OCI-LY7 (cell line): ENCODE data around the gene KCNMB2. TPM values are rescaled to one million over a fixed set of nuclear protein-coding genes. Genes with fewer than 3 reads are reported as not detected.

Experiments used
- BruUV-seq: library from RNA; stranded (reverse); fragments of 400-500 nt; replicated peaks from 2 replicates; lab custom pipeline; 2021; lab: Mats Ljungman, UMichigan
- CTCF ChIA-PET: fragments of 300-600 bp; sonication (Branson Sonifier 250); formaldehyde crosslinking; loops from one replicate; lab custom pipeline; 2022; ENCODE audit warnings: antibody characterized with exemption; ENCODE audit not compliant: unreplicated experiment; lab: Charles Lee
- POLR2A ChIA-PET: fragments of 300-600 bp; sonication (Branson Sonifier 250); formaldehyde crosslinking; loops from one replicate; lab custom pipeline; 2022; ENCODE audit warnings: antibody characterized with exemption; lab: Charles Lee
- DNase-seq: peaks from one replicate; pipeline ENCODE4 v3.0.0-alpha.2; 2015; ENCODE audit warnings: low spot score
- H2AFZ ChIP-seq: fragments of 200-600 bp; sonication (generic), shearing (Covaris generic); 2 replicates; pipeline ENCODE4 v1.6.1; 2014; ENCODE audit warnings: mild to moderate bottlenecking, antibody characterized with exemption, low read length, moderate library complexity
- H3K27ac ChIP-seq: fragments of 200-600 bp; sonication (generic); 2 replicates; pipeline ENCODE4 v1.5.1; 2014; ENCODE audit warnings: mixed run types, low read depth, mild to moderate bottlenecking, moderate library complexity, low read length, inconsistent platforms; ENCODE audit not compliant: poor library complexity, severe bottlenecking
- H3K36me3 ChIP-seq: fragments of 200-600 bp; sonication (generic); 2 replicates; pipeline ENCODE4 v1.6.1; 2014; ENCODE audit warnings: mild to moderate bottlenecking, antibody characterized with exemption, low read length, moderate library complexity, mixed read lengths; ENCODE audit not compliant: insufficient read depth
- H3K4me1 ChIP-seq: fragments of 200-600 bp; sonication (generic); 2 replicates; pipeline ENCODE4 v1.5.1; 2014; ENCODE audit warnings: mild to moderate bottlenecking, low read length; ENCODE audit not compliant: insufficient read depth, poor library complexity, severe bottlenecking
- H3K4me2 ChIP-seq: fragments of 200-600 bp; sonication (generic); 2 replicates; pipeline ENCODE4 v1.6.1; 2014; ENCODE audit warnings: mild to moderate bottlenecking, low read length
- H3K4me3 ChIP-seq: fragments of 200-600 bp; sonication (generic); 2 replicates; pipeline ENCODE4 v1.5.1; 2014; ENCODE audit warnings: mild to moderate bottlenecking, low read depth, low read length; ENCODE audit not compliant: poor library complexity, severe bottlenecking
- H3K79me2 ChIP-seq: fragments of 200-600 bp; sonication (generic); 2 replicates; pipeline ENCODE4 v1.6.1; 2016; ENCODE audit warnings: low read depth, mild to moderate bottlenecking, low read length, moderate library complexity, mixed read lengths; ENCODE audit not compliant: insufficient read depth
- H3K9me2 ChIP-seq: fragments of 200-600 bp; sonication (generic); 2 replicates; pipeline ENCODE4 v1.6.1; 2016; ENCODE audit warnings: mild to moderate bottlenecking, low read length, mixed read lengths; ENCODE audit not compliant: insufficient read depth
- H3K9me3 ChIP-seq: fragments of 200-600 bp; sonication (generic); 2 replicates; pipeline ENCODE4 v1.6.1; 2014; ENCODE audit warnings: mild to moderate bottlenecking, mixed run types, low read length, mixed read lengths
- H4K20me1 ChIP-seq: fragments of 200-600 bp; sonication (generic); 2 replicates; pipeline ENCODE4 v1.6.1; 2014; ENCODE audit warnings: mild to moderate bottlenecking, antibody characterized with exemption, low read length, moderate library complexity, mixed read lengths; ENCODE audit not compliant: insufficient read depth
- EZH2phosphoT487 ChIP-seq: fragments of 200-600 bp; sonication (generic); IDR thresholded peaks from 2 replicates; pipeline ENCODE4 v1.6.1; 2018; ENCODE audit warnings: low read depth, borderline replicate concordance, mild to moderate bottlenecking, mixed run types, antibody characterized with exemption, low read length, moderate library complexity, mixed read lengths
- intact Hi-C: fragments of 100-400 bp; cut with micrococcal nuclease; formaldehyde crosslinking; loops from one replicate; pipeline ENCODE4 v1.10.0; 2022; ENCODE audit not compliant: unreplicated experiment
- total RNA-seq, 2 experiments: library from RNA; depleted of rRNA in 1 of 2; stranded (reverse); fragments of >200 nt in 1 of 2; shearing (Covaris generic) in 1 of 2; gene quantifications; 2 replicates each; pipeline ENCODE4 v1.2.3, GENCODE V29; 2014 to 2022
- TF ChIP-seq, protein P1 (sequence below): fragments of 200-600 bp; sonication (generic); conservative IDR thresholded peaks from 2 replicates; pipeline ENCODE4 v1.5.1; 2014; ENCODE audit warnings: mild to moderate bottlenecking, antibody characterized with exemption, low read length, moderate library complexity, mixed read lengths

Gene KCNMB2
- total RNA-seq, 2 experiments from 2014 or later = not detected

DNA sequence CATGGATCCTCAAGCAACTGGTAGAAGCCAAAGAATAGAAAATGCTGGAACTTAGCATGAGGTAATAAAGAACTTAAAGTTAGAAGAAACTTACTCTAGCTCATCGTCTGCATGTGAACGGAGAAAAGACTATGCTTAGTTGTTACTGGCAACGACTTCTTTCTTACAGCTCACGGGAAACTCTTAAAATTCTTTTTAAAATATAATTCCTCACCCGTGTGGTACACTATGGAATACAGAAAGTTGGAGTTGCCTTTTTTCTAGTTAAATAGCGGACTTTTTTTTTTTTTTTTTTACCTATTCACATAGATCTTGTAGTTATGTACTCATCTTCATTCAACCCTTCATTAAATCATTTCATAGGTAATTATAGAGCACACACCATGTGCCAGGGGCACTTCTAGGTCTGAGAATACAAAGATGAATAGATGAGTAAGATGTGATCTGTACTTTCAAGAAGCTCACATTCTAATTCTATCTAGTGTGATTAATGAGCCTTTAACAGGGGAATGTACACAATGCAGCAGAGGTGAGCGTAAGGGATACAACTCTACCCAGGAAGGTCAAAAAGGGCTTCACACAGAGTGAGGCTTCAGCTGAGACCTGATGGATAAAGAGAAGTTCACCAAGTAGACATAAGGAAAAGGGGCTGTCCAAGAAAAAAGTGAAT is 18.4 kb upstream of the KCNMB2 start:
- H3K4me2 ChIP-seq = no peak overlapping the region
- TF ChIP-seq, protein P1, sequence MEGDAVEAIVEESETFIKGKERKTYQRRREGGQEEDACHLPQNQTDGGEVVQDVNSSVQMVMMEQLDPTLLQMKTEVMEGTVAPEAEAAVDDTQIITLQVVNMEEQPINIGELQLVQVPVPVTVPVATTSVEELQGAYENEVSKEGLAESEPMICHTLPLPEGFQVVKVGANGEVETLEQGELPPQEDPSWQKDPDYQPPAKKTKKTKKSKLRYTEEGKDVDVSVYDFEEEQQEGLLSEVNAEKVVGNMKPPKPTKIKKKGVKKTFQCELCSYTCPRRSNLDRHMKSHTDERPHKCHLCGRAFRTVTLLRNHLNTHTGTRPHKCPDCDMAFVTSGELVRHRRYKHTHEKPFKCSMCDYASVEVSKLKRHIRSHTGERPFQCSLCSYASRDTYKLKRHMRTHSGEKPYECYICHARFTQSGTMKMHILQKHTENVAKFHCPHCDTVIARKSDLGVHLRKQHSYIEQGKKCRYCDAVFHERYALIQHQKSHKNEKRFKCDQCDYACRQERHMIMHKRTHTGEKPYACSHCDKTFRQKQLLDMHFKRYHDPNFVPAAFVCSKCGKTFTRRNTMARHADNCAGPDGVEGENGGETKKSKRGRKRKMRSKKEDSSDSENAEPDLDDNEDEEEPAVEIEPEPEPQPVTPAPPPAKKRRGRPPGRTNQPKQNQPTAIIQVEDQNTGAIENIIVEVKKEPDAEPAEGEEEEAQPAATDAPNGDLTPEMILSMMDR = no peak
- TF ChIP-seq EZH2phosphoT487 = no peak
- no peaks in the 10 kb centered on the region for H3K36me3 ChIP-seq
- H2AFZ ChIP-seq = no peak overlapping the region
- ChIA-PET POLR2A (interaction anchor here (0.6 to 0.9 kb wide), 5 partner anchors 32 to 1059 kb away, joined by 3 to 6 read pairs (median 4); no protein-coding TSS in a partner anchor), CTCF (no interaction called here)
- no peaks in the 10 kb centered on the region for H3K9me2 ChIP-seq
- H3K9me3 ChIP-seq = no peaks in the 10 kb centered on the region
- no peaks in the 10 kb centered on the region for H3K4me1 ChIP-seq
- H4K20me1 ChIP-seq = no peaks in the 10 kb centered on the region
- no peak for DNase-seq
- intact Hi-C loops = loop anchor here (5.0 kb wide), 1 partner anchor 450 kb away; no protein-coding TSS in a partner anchor
- H3K79me2 ChIP-seq = no peaks in the 10 kb centered on the region
- H3K4me3 ChIP-seq = no peak overlapping the region
- BruUV-seq = no TSS peak
- H3K27ac ChIP-seq = no peak overlapping the region

DNA sequence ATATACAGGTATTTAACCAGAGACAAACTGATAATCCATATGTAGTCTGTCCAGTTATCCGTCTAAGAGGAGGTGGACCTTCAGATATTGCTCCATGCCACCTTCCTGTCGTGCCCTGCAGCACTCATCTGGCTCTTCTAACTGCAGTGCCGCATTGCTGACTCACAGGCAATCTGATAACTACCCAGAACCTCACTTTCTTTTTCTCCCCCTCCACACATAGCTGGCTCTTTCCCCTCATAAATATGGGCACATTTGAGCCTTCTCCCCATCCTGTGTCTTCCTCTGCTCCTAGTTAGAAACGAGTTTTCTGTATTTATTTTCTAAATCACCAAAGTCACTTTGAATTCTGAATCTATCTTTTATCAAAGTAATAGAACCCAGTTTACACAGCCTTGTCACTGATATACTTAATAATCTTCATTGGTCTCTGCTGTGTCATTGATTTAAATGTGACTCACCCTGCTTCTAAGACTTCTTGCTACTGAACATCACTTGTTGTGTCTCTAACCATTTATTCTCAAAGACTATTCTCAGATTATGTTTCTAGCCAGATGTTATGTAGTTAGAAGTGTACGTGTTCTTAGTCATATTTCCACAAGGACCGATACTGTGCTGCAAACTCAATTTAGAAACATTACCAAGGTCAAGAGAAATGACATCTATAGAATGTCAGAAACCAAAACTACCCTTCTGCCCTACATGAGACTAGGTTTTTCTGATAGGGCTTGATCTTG is 17.4 kb upstream of the KCNMB2 start:
- no peak overlapping the region for H3K4me3 ChIP-seq
- no TSS peak for BruUV-seq
- no peaks in the 10 kb centered on the region for H4K20me1 ChIP-seq
- TF ChIP-seq EZH2phosphoT487 = no peak
- TF ChIP-seq, protein P1 = no peak
- no peak overlapping the region for H2AFZ ChIP-seq
- CTCF ChIA-PET = no interaction called here
- no peaks in the 10 kb centered on the region for H3K4me1 ChIP-seq
- H3K36me3 ChIP-seq = no peaks in the 10 kb centered on the region
- H3K4me2 ChIP-seq = no peak overlapping the region
- DNase-seq = no peak
- H3K79me2 ChIP-seq = no peaks in the 10 kb centered on the region
- no peak overlapping the region for H3K27ac ChIP-seq
- POLR2A ChIA-PET = interaction anchor here (0.9 to 1.5 kb wide), 2 partner anchors 11 to 31 kb away, joined by 3 to 7 read pairs; no protein-coding TSS in a partner anchor
- no peaks in the 10 kb centered on the region for H3K9me3 ChIP-seq
- no peaks in the 10 kb centered on the region for H3K9me2 ChIP-seq
- intact Hi-C loops = loop anchor here (5.0 kb wide), 1 partner anchor 448 kb away; no protein-coding TSS in a partner anchor
